Tibial nerve (tissue), 3 donors: ENCODE data around the gene GPC5.

Source experiments
- CTCF ChIP-seq, 5 experiments: fragments of 200-600 bp in 3 of 5; fragments of 450-650 bp in 2 of 5; sonication (generic) in 3 of 5; IDR thresholded peaks; one replicate each; pipeline ENCODE4 v1.5.1; 2016 to 2019; ENCODE audit warnings: antibody characterized with exemption in 5 of 5, mild to moderate bottlenecking in 3 of 5, moderate library complexity in 2 of 5
- POLR2A ChIP-seq, 2 donors: fragments of 450-650 bp; IDR thresholded peaks; one replicate each; pipeline ENCODE4 v1.6.1; 2017; ENCODE audit warnings: antibody characterized with exemption in 2 of 2, mild to moderate bottlenecking in 2 of 2, moderate library complexity in 2 of 2

DNA sequence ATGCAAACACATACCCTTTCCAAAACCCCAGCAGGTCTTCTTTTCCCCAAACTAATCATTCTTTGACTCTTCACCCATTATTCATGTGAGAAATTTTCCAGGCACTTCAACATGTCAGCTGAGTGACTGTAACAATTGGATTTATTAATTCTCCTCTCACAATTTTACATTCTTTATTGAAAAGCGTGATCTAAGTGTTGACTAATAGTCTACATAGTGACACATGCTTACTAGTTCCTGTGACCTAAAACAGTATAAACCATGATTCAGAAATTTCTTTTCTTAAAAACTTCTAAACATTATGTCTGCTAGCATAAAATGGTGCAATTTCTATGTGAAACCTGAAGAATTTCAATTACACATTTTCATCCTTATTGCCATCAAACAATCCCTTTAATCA lies 532.3 kb downstream of the GPC5 start:
- TF ChIP-seq CTCF (IDR thresholded peaks at IDR 0.05): no peak
- TF ChIP-seq POLR2A (IDR thresholded peaks at IDR 0.05): no peak
